GM18867 (cell line): ENCODE data around the gene SOS2.

Experiments used
- ATAC-seq: cut with Tn5 transposase; IDR thresholded peaks from one replicate; pipeline ENCODE4 v1.9.1; 2021; ENCODE audit warnings: mild to moderate bottlenecking, moderate library complexity; ENCODE audit not compliant: unreplicated experiment

SOS2 gene

DNA sequence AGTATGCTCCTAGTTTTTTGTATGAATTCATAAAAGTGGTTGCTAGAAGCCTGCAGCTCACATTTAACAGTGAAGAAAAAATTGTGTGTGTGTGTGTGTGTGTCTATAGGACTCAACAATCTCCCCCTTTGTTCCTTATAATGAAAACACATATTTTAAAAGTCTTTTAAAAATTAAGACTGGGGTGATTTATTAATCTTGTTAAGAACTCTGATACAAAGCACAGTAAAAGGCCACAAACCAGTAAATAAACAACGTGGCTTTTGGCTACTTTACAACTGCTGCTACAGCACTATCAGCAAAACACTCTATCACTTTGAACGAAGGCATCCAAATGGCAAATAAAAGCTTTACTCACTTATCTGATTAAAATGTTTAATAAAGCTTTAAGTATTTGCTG lies 114.4 kb downstream of the SOS2 start:
- no peak for ATAC-seq

DNA sequence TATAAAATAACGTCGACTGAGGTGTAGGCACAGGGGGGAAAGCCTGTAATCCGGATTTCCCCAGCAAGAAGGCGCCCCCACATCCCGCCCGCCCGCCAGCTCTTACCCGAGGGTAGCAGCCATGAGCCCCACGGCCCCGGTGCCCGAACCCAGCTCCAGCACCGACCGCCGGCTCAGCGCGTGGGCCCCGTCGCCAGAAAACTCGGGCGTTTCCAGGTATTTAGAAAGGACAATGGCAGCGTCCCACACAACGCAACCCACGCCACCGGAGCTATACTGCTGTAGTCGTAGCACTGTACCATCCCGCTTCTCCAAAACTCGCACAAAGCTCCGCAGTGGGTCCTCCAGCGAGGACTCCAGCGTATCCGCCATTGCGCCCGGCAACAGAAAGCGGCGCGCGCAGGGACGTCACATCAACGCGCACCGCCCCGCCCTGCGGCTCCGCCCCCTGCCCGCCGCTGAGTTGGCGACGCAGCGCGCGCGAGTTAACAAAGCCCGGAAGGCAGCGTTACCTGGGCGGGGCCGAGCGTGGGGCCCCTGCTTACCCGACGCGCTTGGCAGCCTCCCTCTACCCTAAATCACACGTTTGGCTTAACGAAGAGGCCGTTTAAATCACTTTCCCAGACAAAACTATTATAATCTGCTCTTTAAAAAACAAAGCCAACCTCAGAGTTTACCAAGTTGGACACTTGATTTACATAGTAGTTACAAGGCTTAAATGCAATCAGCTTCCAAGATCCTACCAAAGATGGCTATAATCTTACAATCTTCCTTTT lies 115.0 kb downstream of the SOS2 start, which contains the start of gene VCPKMT:
VCPKMT (minus strand) TSS at position 392 of the 776 bp plus-strand sequence; CDS start at position 372, 20 bp downstream.
- peak; percentile 93 for ATAC-seq

DNA sequence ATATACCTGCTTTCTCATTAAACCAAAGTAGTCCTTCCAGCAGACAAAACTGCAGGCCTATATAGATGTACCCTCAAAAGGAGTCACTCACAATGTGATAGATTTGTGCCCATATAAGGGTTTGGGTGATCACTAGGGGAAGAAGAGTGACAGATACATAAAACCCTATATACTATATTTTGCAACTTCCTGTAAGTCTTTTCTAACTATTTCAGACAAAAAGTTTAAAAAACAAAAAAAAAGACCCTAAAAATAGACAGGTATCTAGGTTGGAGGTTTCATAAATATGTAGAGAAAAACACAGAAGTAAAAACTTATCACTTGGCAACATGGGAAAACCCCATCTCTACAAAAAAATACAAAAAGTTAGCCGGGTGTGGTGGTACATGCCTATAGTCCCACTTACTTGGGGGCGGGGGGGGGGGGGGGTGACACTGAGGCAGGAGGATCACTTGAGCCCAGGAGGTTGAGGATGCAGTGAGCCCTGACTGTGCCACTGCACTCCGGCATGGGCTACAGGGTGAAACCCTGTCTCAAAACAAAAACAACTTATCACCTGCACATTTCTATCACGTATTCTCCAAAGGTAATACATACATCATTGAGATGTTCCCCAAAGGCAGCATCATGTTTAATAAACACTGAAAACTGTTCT lies 117.9 kb downstream of the SOS2 start:
- ATAC-seq: peak; percentile 30

DNA sequence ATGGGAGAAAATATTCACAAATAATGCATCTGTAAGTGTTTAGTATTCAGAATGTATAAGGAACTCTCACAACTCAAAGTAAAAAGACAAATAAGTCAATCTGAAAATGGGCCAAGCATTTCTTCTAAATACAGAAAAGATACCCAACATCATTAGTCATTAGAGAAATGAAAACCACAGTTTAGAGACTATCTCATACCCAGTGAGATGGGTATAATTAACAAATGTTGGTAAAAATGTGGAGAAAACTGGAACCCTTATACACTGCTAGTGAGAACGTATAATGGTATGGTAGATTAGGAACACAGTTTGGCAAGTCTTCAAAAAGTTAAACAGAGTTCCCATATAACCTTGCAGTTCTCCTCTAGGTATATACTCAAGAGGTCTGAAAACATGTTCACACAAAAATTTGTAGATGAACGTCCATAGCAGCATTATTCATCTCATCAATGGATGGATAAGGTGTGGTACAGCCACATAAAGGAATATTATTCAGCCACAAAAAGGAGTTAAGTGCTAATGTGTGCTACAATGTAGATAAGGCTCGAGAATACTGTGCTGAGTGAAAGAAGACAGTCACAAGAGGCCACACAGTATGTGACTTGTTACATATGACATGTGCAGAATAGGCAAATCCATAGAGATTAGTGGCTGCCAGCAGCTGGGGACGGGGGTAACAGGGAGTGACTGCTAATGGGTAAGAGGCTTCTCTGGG lies 120.9 kb downstream of the SOS2 start:
- no peak for ATAC-seq

DNA sequence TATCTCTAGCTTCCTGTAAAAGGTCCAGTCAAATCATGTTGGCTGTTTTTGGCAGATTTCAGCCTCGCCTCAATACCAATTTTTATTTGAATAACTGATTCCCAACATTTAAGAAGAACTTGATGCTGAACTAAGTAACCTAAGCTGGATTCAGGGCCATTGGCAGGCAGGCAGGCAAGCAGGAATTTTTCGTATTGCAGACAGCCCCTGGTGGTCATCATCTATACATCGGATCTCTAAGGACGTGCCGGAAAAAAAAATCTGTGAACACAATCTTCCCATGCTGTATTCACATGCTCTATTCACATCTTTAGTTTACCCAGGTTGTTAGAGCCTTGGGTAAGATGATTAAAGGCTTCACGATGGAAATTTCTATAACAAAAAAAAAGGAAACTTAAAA lies 122.0 kb downstream of the SOS2 start:
- no peak for ATAC-seq

DNA sequence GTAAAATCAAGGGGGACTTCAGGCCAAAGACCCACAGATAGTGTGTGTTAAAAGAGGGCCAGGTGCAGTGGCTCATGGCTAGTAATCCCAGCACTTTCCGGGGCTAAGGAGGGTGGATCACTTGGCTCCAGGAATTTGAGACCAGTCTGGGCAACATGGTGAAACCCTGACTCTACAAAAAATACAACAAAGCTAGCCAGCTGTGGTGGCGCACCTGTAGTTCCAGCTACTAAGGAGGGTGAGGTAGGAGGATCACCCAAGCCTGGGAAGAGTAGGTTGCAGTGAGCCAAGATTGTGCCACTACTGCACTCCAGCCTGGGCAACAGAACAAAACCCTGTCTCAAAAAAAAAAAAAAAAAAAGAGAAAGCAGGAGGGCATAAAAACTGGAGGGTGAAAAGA lies 123.5 kb downstream of the SOS2 start:
- ATAC-seq: no peak

DNA sequence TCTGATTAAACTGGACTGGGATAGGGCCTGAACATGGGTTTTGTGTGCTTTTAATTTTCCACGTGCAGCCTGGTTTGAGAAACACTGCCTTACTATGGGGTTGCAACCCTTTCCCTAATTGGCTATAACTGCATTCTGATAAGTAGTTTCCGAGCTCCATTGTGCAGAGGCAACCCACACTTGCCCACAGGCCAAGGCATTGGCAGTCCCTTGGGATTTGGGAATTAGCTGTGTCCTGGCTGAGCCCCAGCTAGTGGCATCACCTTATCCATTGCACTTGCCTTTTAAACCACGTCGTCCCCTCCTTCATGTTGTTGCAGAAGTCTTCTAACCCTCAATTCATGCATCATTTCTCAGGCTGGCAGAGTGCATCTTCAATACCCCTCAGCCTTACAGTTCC lies 125.2 kb downstream of the SOS2 start:
- no peak for ATAC-seq

DNA sequence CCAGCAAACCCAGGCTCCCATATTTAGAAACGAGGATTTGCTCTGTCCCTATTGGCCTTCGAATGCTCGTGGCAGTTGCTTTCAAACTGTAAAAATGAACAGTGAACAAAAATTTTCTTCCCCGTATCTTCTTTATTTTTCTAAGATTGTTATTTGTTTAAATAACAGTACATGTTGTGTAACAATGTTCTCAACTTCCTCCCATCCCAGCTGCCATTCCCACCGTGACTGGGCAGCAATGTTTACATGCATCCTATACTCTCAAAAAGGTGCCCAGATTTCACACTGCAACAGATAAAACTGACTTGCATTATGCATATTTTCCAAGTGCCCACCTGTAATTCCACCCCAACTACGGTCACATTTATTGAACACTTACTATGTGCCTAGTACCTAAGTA lies 127.8 kb downstream of the SOS2 start:
- no peak for ATAC-seq

DNA sequence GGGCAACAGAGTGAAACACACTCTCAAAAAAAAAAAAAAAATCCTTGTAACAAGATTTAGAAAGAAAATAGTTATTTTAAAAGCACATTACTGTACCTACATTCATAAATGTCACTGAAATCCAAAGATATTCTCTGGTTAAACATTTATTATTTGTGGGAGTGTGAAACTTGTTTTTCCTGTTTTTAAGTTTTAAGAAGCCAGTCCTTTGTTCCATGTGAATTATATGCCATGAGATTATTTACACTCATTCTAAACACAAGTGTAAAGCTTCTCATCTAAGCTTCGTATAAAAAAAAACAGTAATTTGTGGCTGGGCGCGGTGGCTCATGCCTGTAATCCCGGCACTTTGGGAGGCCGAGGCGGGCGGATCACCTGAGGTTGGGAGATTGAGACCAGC lies 130.0 kb downstream of the SOS2 start:
- ATAC-seq: no peak

DNA sequence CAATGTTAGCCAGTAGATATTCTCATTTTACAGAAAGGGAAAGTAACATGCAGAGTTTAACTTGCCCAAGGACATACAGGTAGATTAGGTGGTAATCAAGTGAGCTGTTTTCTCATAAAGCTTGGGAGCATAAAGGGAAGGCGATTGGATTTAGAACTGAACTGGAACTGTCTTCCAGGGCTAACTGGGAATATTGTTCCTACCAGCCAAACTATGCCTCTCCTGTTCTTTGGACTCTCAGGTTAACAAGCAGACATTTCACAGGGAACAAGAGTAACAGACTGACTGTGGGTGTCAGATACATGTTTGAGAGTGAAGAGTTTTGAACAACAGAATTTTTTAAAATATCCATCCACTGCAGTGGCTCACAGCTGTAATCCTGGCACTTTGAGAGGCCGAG lies 130.6 kb downstream of the SOS2 start:
- ATAC-seq: no peak

DNA sequence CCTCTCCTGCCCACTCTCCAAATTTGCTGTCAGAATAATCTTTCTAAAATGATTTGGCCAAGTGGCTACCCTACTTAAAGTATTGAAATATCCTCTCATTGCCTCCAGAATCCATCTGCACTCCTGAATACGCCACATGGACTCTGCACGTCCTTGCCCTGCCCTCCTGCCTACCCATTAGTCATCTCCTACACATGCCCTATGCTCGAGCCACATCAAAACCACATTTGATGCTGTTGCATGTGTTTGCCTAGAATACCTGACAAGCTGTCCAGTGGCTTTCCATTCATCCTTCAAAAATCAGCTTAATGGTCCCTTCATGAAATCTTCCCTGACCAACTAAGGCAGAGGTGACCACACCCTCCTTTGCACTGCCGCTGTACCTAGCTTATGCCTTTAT lies 132.0 kb downstream of the SOS2 start:
- ATAC-seq: no peak

DNA sequence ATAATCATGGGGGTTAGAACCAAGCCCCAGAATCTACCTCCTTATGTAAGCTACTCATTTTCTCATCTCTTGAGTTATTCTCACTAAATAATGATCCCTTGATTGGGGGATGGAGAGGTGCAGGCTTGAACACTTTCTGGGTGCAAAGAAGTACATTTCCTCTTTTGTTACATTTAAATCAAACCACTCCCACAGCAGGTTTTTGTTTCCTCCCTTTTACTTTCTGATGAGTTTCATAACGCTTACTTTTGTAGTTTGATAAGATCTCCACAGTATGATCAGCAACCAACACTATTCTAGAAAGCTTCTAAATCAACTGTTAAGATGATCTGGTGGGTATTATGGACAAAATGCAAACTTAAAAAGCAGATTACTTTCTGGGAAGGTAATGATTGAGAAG lies 135.5 kb downstream of the SOS2 start:
- no peak for ATAC-seq

DNA sequence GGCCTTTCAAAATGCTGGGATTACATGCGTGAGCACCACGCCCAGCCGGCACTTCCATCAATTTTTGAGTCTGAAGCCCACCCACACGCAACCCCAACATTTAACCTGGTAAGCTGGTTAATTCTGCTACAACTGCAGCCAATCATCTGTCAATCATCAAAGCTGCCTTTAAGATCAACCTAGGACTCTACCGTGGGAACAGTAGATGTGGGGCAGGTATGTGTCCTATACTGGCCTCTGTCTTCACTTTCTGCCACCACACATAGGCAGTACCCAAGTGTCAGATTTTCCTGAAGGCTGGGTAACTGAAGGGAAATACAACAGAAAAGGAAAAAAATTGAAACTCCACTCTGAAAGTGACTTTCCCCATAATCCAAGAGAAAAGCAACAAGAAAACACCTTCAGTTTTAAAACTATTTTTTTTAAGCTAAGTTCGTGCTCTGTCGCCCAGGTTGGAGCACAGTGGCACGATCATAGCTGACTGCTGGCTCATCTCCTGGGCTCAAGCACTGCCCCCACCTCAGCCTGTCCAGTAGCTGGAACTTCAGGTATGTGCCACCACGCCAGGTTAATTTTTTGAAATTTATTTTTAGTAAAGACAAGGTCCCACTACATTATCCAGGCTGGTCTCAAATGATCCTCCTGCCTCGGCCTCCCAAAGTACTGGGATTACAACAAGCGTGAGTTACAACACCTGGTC lies 137.2 kb downstream of the SOS2 start:
- no peak for ATAC-seq

DNA sequence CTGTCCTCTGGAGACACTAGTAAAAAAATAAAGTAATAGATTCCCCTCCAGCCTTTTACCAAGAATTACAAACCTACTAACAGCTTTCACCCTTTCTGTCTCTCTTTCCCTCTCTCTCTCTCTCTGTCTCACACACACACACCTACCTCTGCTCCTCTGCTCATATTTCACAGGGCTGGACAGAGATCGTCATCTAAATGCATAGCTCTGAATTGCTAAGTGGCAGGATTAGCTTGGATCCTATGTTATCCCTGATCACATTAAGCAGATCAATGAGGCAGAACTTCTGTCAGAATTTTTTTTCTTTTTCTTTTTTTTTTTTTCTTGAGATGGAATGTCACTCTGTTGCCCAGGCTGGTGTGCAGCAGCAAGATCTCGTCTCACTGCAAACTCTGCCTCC lies 137.9 kb downstream of the SOS2 start:
- ATAC-seq: no peak

DNA sequence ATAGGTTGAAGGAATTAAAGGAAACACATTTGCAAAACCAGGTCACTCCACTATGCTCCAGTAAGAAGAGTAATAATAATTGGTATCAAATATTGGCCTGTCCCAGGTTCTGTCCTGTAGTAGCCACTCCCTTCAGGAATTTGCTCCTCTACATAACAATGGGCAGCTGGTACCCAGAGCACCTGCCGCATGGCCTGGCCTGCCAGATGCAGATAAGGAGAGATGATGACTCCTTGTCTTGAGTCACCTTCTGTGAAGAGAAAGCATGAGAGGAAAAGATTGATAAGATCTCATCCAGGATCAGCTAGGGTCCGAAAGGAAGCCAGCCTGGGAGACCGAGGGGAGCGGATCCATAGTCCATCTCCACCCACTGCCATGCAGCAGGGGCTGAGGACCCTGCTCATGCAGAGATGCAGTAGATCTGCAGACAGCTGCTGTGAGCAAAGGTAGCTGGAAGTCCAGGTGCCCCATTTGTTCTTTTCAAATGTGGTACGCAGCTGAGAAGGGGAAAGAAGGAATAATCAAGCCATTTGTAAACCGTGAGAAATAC lies 139.3 kb downstream of the SOS2 start:
- ATAC-seq: no peak

DNA sequence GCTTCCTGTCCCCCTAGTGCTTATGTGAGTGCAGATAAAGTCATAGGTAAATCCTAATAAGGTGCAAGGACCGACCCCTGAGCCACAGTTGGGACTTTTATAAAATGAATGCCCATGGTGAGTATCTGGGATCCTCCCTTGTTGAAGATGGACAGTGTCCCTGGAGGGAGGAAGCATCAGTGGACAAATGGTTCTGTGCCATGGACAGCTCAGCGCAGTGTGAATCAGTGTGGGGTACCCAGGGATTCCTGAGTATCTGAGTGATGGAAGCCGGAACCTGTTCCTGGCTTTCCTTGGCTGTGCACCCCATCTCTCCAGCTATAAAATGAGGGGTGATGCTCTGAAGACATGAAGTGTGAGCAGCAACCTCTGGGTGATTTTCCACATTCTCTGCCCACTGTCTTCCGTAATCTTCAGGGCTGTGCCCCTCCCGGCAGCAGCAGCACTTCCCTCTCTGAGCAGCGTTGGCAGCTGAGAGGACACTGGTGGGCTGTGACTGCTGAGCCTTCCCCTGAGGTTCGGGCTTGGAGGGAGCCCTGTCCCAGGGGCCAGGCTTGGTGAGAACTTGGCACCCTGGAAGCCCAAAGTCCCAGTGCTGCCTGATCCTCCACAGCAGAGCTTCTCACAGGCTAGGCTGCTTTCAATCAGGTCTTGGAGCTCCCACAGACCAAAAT lies 140.0 kb downstream of the SOS2 start:
- ATAC-seq: no peak

DNA sequence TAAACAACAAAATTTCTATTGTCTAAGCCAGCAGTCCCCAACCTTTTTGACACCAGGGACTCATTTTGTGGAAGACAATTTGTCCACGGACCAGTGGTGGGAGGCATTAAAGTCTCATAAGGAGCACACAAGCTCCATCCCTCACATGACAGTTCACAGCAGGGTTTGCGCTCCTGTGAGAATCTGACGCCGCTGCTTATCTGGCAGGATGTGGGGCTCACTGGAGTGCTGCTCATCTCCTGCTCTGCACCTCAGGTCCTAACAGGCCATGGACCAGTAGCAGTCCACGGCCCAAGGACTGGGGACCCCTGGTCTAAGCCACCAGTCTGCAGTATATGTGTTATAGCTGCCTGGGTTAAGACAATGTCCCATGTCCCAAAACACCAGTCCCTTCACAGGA lies 142.2 kb downstream of the SOS2 start:
- ATAC-seq: no peak

DNA sequence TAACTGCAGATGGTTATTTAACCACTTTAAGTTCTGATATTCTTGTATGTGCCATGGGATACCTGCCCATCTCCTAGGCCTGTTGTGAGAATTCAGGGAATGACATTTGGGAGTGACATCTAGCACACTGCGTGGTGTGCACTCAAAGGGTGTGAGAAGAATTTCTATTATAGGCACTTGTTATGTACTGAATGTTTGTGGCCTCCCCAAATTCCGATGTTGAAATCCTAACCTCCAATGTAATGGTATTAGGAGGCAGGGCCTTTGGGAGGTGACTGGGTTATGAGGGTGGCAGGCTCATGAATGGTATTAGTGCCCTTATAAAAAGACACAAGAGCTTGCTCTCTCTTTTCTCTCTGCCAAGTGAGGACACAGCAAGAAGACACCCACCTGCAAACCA lies 142.6 kb downstream of the SOS2 start:
- ATAC-seq: no peak

DNA sequence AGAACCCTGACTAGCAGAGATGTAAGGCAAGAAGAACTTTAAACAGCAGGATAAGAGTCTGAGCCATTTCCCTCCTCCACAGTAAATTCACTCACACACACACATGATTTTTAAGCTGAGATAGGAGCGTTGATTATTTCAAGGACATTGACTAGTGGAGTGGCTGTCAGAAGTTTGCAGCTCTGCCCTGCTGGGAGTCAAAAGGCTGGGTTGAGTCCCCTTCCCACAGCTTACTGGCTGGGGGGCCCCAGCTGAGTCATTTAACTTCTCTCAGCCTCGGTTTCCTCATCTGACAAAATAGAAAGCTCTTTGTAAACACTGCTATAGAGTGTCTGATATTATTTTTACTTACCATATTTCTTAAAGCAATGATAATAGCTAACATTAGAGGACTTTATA lies 143.3 kb downstream of the SOS2 start:
- no peak for ATAC-seq

DNA sequence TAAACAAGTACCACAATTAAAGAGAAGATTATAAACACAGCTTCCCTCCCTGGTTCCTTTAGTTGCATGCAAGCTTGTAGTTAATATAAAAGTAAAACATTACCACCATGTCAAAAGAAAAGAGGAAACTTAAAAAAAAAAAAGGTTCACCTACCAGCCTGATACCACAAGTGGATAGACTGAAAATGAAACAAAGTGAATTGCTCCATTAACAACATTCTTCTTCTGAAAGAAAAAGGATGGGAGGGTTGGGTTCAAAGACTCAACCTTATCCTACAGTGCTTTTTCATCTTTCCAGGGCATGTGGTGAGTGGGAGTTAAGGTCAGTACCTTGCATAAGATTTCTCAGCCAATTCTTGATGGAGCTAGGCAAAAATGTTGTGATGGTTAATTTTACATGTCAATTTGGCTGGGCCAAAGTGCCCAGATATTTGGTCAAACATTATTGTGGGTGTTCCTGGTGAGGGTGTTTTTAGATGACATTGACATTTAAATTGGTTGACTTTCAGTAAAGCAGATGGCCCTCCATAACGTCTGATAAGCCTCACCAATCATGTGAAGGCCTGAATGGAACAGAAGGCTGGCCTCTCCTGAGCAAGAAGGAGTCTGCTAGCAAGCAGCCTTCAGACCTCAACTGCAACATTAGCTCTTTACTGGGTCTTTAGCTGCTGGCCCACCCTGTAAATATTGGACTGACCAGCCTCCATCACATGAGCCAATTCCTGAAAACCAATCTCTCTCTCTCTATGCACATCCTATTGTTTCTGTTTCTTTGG lies 143.8 kb downstream of the SOS2 start:
- no peak for ATAC-seq
